ENCODE data around the gene FXYD2. TPM values are rescaled to one million over a fixed set of nuclear protein-coding genes. Genes with fewer than 3 reads are reported as not detected.
"Not testable (repeated sequence)": the region's sequence is repeated elsewhere in the genome, so short reads cannot be mapped to it uniquely, and the experiment has no call there.

The FXYD2 gene
- total and polyA plus RNA-seq, 2 of the 8 experiments (the other 6 are each of a cell fraction or from before 2014, with no cell fraction given) = 0.89 to 1.1 TPM

GRCh38 chr11:117810056-117810451 is 14.5 kb downstream of the FXYD2 start:
- H2BK120ac ChIP-seq (replicated peaks; ENCODE audit: low read depth, low read length); H3K27ac ChIP-seq (ENCODE audit: low read depth, low read length); H3K14ac ChIP-seq (ENCODE audit: insufficient read length); H3K56ac ChIP-seq (replicated peaks; ENCODE audit: insufficient read length, low read depth, low read length); H3K4ac ChIP-seq (replicated peaks; ENCODE audit: insufficient read length, low read depth, low read length); H3K9ac ChIP-seq (replicated peaks in 1 of 4; ENCODE audit: extremely low read depth in 1 of 4, low read depth in 3 of 4, low read length in 3 of 4); H2AFZ ChIP-seq (ENCODE audit: low read length); H4K20me1 ChIP-seq (replicated peaks in 1 of 2; ENCODE audit: control insufficient read depth in 1 of 2, insufficient read depth in 2 of 2, low read length in 2 of 2); H2BK5ac ChIP-seq (ENCODE audit: low read depth, low read length); H2BK12ac ChIP-seq (ENCODE audit: low read depth, low read length); H3K36me3 ChIP-seq (ENCODE audit: control insufficient read depth in 2 of 4, insufficient read depth in 4 of 4, low read length in 3 of 4); H3K23me2 ChIP-seq (ENCODE audit: low read depth, low read length); H4K91ac ChIP-seq (replicated peaks; ENCODE audit: insufficient read length, low read length); H2BK15ac ChIP-seq (ENCODE audit: low read length); POLR2A ChIA-PET (ENCODE audit: partially characterized antibody); H3K23ac ChIP-seq (ENCODE audit: insufficient read length); H2BK20ac ChIP-seq (ENCODE audit: low read length); H3K79me1 ChIP-seq (ENCODE audit: low read depth, low read length); H3K27me3 ChIP-seq (replicated peaks in 1 of 4; ENCODE audit: control insufficient read depth in 3 of 4, extremely low read depth in 1 of 4, insufficient read depth in 3 of 4, low read length in 3 of 4); H3K4me3 ChIP-seq (ENCODE audit: extremely low read depth in 1 of 4, insufficient read depth in 2 of 4, low read depth in 3 of 4, low read length in 4 of 4); H3K9me3 ChIP-seq (ENCODE audit: insufficient read depth in 2 of 2, low read depth in 1 of 2, low read length in 1 of 2); H3K18ac ChIP-seq (ENCODE audit: extremely low read depth, low read length); H2AK5ac ChIP-seq (ENCODE audit: low read depth, low read length); H3K4me1 ChIP-seq (replicated peaks in 1 of 4; ENCODE audit: control insufficient read depth in 3 of 4, insufficient read depth in 4 of 4, low read length in 3 of 4); H4K8ac ChIP-seq (ENCODE audit: extremely low read depth, insufficient read depth, low read length); H4K5ac ChIP-seq (ENCODE audit: insufficient read length, low read depth, low read length); H3K4me2 ChIP-seq (ENCODE audit: insufficient read depth in 1 of 2, low read depth in 2 of 2, low read length in 2 of 2); H3K79me2 ChIP-seq (ENCODE audit: control insufficient read depth in 1 of 2, insufficient read depth in 2 of 2, low read length in 2 of 2); DNase-seq (ENCODE audit: low read depth in 1 of 2, low spot score in 2 of 2); FAIRE-seq: not testable (repeated sequence)
- TF ChIP-seq EGR1 (IDR thresholded peaks at IDR 0.05; ENCODE audit: borderline replicate concordance, low read depth, low read length) = 0 out of 2 replicates have a peak, but pooled peaks have one; percentile 33
- 84 to 100% methylated on average over 2 to 12 of the region's 12 CpGs for WGBS, 2 experiments (ENCODE audit: extremely low coverage in 1 of 2, insufficient coverage in 1 of 2, insufficient read length in 1 of 2, insufficient replicate concordance in 2 of 2, low coverage in 1 of 2, low lambda C conversion rate in 2 of 2, missing lambda C conversion rate in 1 of 2)
- CTCF ChIA-PET (ENCODE audit: partially characterized antibody) = interaction anchor here (0.7 to 7.8 kb wide), 26 partner anchors 9 to 390 kb away, joined by 3 to 163 read pairs (median 6); partner anchors contain the start of gene DSCAML1
